ENCODE measurements around the gene MYLK4. TPM values are rescaled to one million over a fixed set of nuclear protein-coding genes. Genes with fewer than 3 reads are reported as not detected.

Gene MYLK4
- total RNA-seq, 4 donors from 2014 or later: 1.2 to 6.4 (median 1.3) TPM

GRCh38 chr6:2632976-2633584 is 117.6 kb downstream of the MYLK4 start:
- Histone ChIP-seq H3K27ac (no peak overlapping the region), H3K4me3 (no peak overlapping the region), H3K27me3 (no peaks in the 10 kb centered on the region), H3K4me1 (no peaks in the 10 kb centered on the region), H3K9me3 (no peaks in the 10 kb centered on the region), H3K36me3 (no peaks in the 10 kb centered on the region)
- no peak for TF ChIP-seq CTCF (IDR thresholded peaks at IDR 0.05)
- no peak for TF ChIP-seq POLR2A (IDR thresholded peaks at IDR 0.05)
- no peak for DNase-seq
- intact Hi-C loops (cut with DNase I; ENCODE audit: low total_unique reads): loop anchor here (5.0 kb wide), 1 partner anchor 1031 kb away; no protein-coding TSS in a partner anchor

GRCh38 chr6:2632368-2632767 is 118.4 kb downstream of the MYLK4 start:
- H3K27ac ChIP-seq: no peak overlapping the region
- no peak for DNase-seq

GRCh38 chr6:2630891-2631571 is 119.7 kb downstream of the MYLK4 start:
- no peak overlapping the region for H3K27ac ChIP-seq
- H3K36me3 ChIP-seq: no peaks in the 10 kb centered on the region
- no peaks in the 10 kb centered on the region for H3K9me3 ChIP-seq
- no peak overlapping the region for H3K4me3 ChIP-seq
- DNase-seq: no peak
- no peaks in the 10 kb centered on the region for H3K27me3 ChIP-seq
- TF ChIP-seq POLR2A (IDR thresholded peaks at IDR 0.05) (no peak), CTCF (IDR thresholded peaks at IDR 0.05) (no peak)
- intact Hi-C loops (cut with DNase I; ENCODE audit: low total_unique reads): loop anchor here (5.0 kb wide), 1 partner anchor 1029 kb away; no protein-coding TSS in a partner anchor
- no peaks in the 10 kb centered on the region for H3K4me1 ChIP-seq

More at GRCh38 chr6:2632368-2632767, 118.4 kb downstream of the MYLK4 start:
- no peaks in the 10 kb centered on the region for H3K9me3 ChIP-seq
- no peaks in the 10 kb centered on the region for H3K4me1 ChIP-seq
- H3K36me3 ChIP-seq: no peaks in the 10 kb centered on the region
- no peak overlapping the region for H3K4me3 ChIP-seq
- intact Hi-C loops (cut with DNase I; ENCODE audit: low total_unique reads): loop anchor here (5.0 kb wide), 1 partner anchor 1030 kb away; no protein-coding TSS in a partner anchor
- no peaks in the 10 kb centered on the region for H3K27me3 ChIP-seq
- no peak for TF ChIP-seq CTCF (IDR thresholded peaks at IDR 0.05)
- no peak for TF ChIP-seq POLR2A (IDR thresholded peaks at IDR 0.05)

- H3K9me3 ChIP-seq: no peaks in the 10 kb centered on the region
- H3K27me3 ChIP-seq: no peaks in the 10 kb centered on the region
- no peak for TF ChIP-seq POLR2A (IDR thresholded peaks at IDR 0.05)
- TF ChIP-seq CTCF (IDR thresholded peaks at IDR 0.05): no peak
- H3K27ac ChIP-seq: no peak overlapping the region
- no peak overlapping the region for H3K4me3 ChIP-seq
- H3K36me3 ChIP-seq: no peaks in the 10 kb centered on the region
- intact Hi-C loops (cut with DNase I; ENCODE audit: low total_unique reads): loop anchor here (5.0 kb wide), 1 partner anchor 1028 kb away; no protein-coding TSS in a partner anchor
- no peak for DNase-seq
- H3K4me1 ChIP-seq: no peaks in the 10 kb centered on the region
These were observed 120.4 kb downstream of the MYLK4 start for GRCh38 chr6:2630359-2630758.

- Histone ChIP-seq H3K27me3 (no peaks in the 10 kb centered on the region), H3K9me3 (no peaks in the 10 kb centered on the region), H3K4me1 (no peaks in the 10 kb centered on the region), H3K4me3 (no peak overlapping the region), H3K27ac (no peak overlapping the region), H3K36me3 (no peaks in the 10 kb centered on the region)
- TF ChIP-seq POLR2A (IDR thresholded peaks at IDR 0.05) (no peak), CTCF (IDR thresholded peaks at IDR 0.05) (no peak)
- intact Hi-C loops (cut with DNase I; ENCODE audit: low total_unique reads): no loop called here
- DNase-seq: no peak
These were observed 124.3 kb downstream of the MYLK4 start for GRCh38 chr6:2626401-2626800.
